ENCODE data around the gene LGALS14. TPM values are rescaled to one million over a fixed set of nuclear protein-coding genes. Genes with fewer than 3 reads are reported as not detected.

The LGALS14 gene
- total RNA-seq, 2 donors from 2014 or later = not detected

GRCh38 chr19:39745643-39746042 lies 41.4 kb downstream of the LGALS14 start:
- Histone ChIP-seq H3K4me3 (no peak overlapping the region), H3K27me3 (replicated peaks; ENCODE audit: insufficient read depth) (peaks cover 5% of the 10 kb centered on the region), H3K9me3 (no peaks in the 10 kb centered on the region), H3K4me1 (ENCODE audit: control insufficient read depth in 1 of 2, low read depth in 2 of 2) (no peaks in the 10 kb centered on the region), H3K27ac (no peak overlapping the region), H3K36me3 (no peaks in the 10 kb centered on the region)
- no peak for ATAC-seq (ENCODE audit: insufficient number of reproducible peaks, low FRiP score, low read depth)
- DNase-seq (ENCODE audit: low spot score) = no peak
- no peak for TF ChIP-seq CTCF (IDR thresholded peaks at IDR 0.05)

GRCh38 chr19:39746836-39747529 lies 42.7 kb downstream of the LGALS14 start:
- DNase-seq (ENCODE audit: low spot score) = no peak
- Histone ChIP-seq H3K4me3 (no peak overlapping the region), H3K36me3 (no peaks in the 10 kb centered on the region), H3K9me3 (no peaks in the 10 kb centered on the region), H3K4me1 (ENCODE audit: control insufficient read depth in 1 of 2, low read depth in 2 of 2) (no peaks in the 10 kb centered on the region), H3K27me3 (replicated peaks; ENCODE audit: insufficient read depth) (peaks cover 5% of the 10 kb centered on the region), H3K27ac (no peak overlapping the region)
- no peak for TF ChIP-seq CTCF (IDR thresholded peaks at IDR 0.05)
- ATAC-seq (ENCODE audit: insufficient number of reproducible peaks, low FRiP score, low read depth) = no peak

- Histone ChIP-seq H3K36me3 (no peaks in the 10 kb centered on the region), H3K27me3 (replicated peaks; ENCODE audit: insufficient read depth) (peaks cover 5% of the 10 kb centered on the region), H3K4me1 (ENCODE audit: control insufficient read depth in 1 of 2, low read depth in 2 of 2) (no peaks in the 10 kb centered on the region), H3K27ac (no peak overlapping the region), H3K9me3 (no peaks in the 10 kb centered on the region), H3K4me3 (no peak overlapping the region)
- no peak for DNase-seq (ENCODE audit: low spot score)
- TF ChIP-seq CTCF (IDR thresholded peaks at IDR 0.05) = no peak
- ATAC-seq (ENCODE audit: insufficient number of reproducible peaks, low FRiP score, low read depth) = no peak
These were observed 45.7 kb downstream of the LGALS14 start for GRCh38 chr19:39749981-39750380.

GRCh38 chr19:39752390-39752789 lies 48.1 kb downstream of the LGALS14 start:
- DNase-seq (ENCODE audit: low spot score) (no peak), ATAC-seq (ENCODE audit: insufficient number of reproducible peaks, low FRiP score, low read depth) (no peak)
- no peaks in the 10 kb centered on the region for H3K4me1 ChIP-seq (ENCODE audit: control insufficient read depth in 1 of 2, low read depth in 2 of 2)
- H3K9me3 ChIP-seq = no peaks in the 10 kb centered on the region
- no peaks in the 10 kb centered on the region for H3K36me3 ChIP-seq
- H3K27ac ChIP-seq = no peak overlapping the region
- TF ChIP-seq CTCF (IDR thresholded peaks at IDR 0.05) = no peak
- peaks cover 5% of the 10 kb centered on the region for H3K27me3 ChIP-seq (replicated peaks; ENCODE audit: insufficient read depth)
- no peak overlapping the region for H3K4me3 ChIP-seq

- Histone ChIP-seq H3K4me1 (ENCODE audit: control insufficient read depth in 1 of 2, low read depth in 2 of 2) (no peaks in the 10 kb centered on the region), H3K9me3 (no peaks in the 10 kb centered on the region), H3K4me3 (no peak overlapping the region), H3K27ac (no peak overlapping the region), H3K36me3 (no peaks in the 10 kb centered on the region), H3K27me3 (replicated peaks; ENCODE audit: insufficient read depth) (peaks cover 5% of the 10 kb centered on the region)
- no peak for DNase-seq (ENCODE audit: low spot score)
- no peak for ATAC-seq (ENCODE audit: insufficient number of reproducible peaks, low FRiP score, low read depth)
- TF ChIP-seq CTCF (IDR thresholded peaks at IDR 0.05) = no peak
These were observed 48.5 kb downstream of the LGALS14 start for GRCh38 chr19:39752795-39753194.

All from thoracic aorta (tissue), 2 donors.